Measurements from ENCODE around the gene GAMT. TPM values are rescaled to one million over a fixed set of nuclear protein-coding genes. Genes with fewer than 3 reads are reported as not detected.

GAMT gene
- total RNA-seq, 2 experiments from 2014 or later, result 27.8 to 29.5 TPM

GRCh38 chr19:1416014-1416841, 14.9 kb upstream of the GAMT start:
- TF ChIP-seq, protein P1, sequence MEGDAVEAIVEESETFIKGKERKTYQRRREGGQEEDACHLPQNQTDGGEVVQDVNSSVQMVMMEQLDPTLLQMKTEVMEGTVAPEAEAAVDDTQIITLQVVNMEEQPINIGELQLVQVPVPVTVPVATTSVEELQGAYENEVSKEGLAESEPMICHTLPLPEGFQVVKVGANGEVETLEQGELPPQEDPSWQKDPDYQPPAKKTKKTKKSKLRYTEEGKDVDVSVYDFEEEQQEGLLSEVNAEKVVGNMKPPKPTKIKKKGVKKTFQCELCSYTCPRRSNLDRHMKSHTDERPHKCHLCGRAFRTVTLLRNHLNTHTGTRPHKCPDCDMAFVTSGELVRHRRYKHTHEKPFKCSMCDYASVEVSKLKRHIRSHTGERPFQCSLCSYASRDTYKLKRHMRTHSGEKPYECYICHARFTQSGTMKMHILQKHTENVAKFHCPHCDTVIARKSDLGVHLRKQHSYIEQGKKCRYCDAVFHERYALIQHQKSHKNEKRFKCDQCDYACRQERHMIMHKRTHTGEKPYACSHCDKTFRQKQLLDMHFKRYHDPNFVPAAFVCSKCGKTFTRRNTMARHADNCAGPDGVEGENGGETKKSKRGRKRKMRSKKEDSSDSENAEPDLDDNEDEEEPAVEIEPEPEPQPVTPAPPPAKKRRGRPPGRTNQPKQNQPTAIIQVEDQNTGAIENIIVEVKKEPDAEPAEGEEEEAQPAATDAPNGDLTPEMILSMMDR (IDR thresholded peaks at IDR 0.05), result no peak
- Mint-ChIP-seq H3K9me3 (no peaks in the 10 kb centered on the region), H3K4me3 (no peak overlapping the region), H3K27ac (peak overlapping the region; percentile 72), H3K27me3 (no peaks in the 10 kb centered on the region), H3K36me3 (ENCODE audit: low read depth) (peaks cover 40% of the 10 kb centered on the region), H3K4me1 (ENCODE audit: low read depth) (peaks cover 58% of the 10 kb centered on the region)
- DNase-seq, result no peak
- CTCF ChIA-PET, result interaction anchor here (0.6 to 1.4 kb wide), 2 partner anchors 143 to 172 kb away, joined by 3 to 4 read pairs; no protein-coding TSS in a partner anchor
- intact Hi-C loops (cut with micrococcal nuclease), result no loop called here
- no peak for ATAC-seq
- POLR2A ChIA-PET, result interaction anchor here (0.7 to 1.5 kb wide), 8 partner anchors 13 to 609 kb away, joined by 3 to 6 read pairs (median 3); partner anchors contain the start of gene RPS15

DNA sequence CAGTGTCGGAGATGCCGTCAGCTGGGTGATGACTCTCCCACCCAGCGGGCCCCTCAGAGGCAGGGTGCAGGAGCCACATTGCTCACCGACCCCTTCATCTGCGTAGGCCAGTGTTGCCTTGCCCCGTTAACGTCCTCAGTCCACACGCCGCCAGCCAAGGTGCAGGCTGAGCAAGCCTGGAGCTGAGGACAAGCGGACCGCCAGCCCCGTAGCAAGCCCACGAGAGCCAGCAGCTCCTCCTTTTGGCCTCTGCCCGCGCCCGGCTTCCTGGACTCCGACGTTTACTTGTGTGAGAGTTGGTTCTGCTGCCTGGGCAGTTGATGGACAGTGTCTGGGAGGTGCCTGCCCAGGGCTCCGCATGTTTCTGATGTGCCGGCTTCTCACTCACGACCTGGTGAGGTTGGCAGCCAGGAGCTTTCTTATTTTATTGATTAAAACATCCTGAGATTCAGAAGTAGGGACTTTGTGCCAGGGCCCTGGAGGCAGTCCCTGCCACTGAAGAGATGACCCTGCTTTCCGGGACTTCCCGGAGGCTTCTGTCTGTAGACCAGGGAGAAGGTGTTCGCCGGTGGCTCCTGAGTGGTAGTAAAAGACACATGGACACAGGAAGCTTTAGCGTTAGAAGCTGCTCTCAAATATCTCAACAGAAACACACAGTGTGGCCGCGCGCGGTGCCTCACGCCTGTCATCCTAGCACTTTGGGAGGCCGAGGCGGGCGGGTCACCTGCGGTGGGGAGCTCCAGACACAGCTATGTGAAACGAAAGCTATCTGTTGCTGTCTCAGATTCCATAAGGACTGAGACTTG, 11.9 kb upstream of the GAMT start:
- ChIA-PET CTCF (interaction anchor here (0.7 to 1.2 kb wide), 3 partner anchors 24 to 425 kb away, joined by 3 read pairs; no protein-coding TSS in a partner anchor), POLR2A (interaction anchor here (0.9 to 2.2 kb wide), 11 partner anchors 8 to 53 kb away, joined by 3 to 8 read pairs (median 4); no protein-coding TSS in a partner anchor)
- Mint-ChIP-seq H3K27me3 (no peaks in the 10 kb centered on the region), H3K4me1 (ENCODE audit: low read depth) (peaks cover 81% of the 10 kb centered on the region), H3K4me3 (no peak overlapping the region), H3K27ac (peak overlapping the region; percentile 55), H3K9me3 (no peaks in the 10 kb centered on the region), H3K36me3 (ENCODE audit: low read depth) (peaks cover 42% of the 10 kb centered on the region)
- intact Hi-C loops (cut with micrococcal nuclease), result no loop called here
- no peak for DNase-seq
- ATAC-seq, result no peak
- TF ChIP-seq, protein P1 (IDR thresholded peaks at IDR 0.05), result no peak

- Mint-ChIP-seq H3K27ac (peak overlapping the region; percentile 88), H3K9me3 (no peaks in the 10 kb centered on the region), H3K27me3 (no peaks in the 10 kb centered on the region), H3K4me1 (ENCODE audit: low read depth) (peaks cover 79% of the 10 kb centered on the region), H3K4me3 (no peak overlapping the region), H3K36me3 (ENCODE audit: low read depth) (peaks cover 37% of the 10 kb centered on the region)
- ATAC-seq (no peak), DNase-seq (no peak)
- ChIA-PET CTCF (interaction anchor here (0.7 kb wide), 1 partner anchor 133 kb away, joined by 3 read pairs; no protein-coding TSS in a partner anchor), POLR2A (interaction anchor here (1.2 to 2.2 kb wide), 7 partner anchors 9 to 54 kb away, joined by 3 to 8 read pairs (median 6); no protein-coding TSS in a partner anchor)
- intact Hi-C loops (cut with micrococcal nuclease), result no loop called here
- TF ChIP-seq, protein P1 (IDR thresholded peaks at IDR 0.05), result no peak
Measured at GRCh38 chr19:1412323-1412923, 11.1 kb upstream of the GAMT start.

GRCh38 chr19:1411255-1412191, 10.2 kb upstream of the GAMT start:
- H3K27ac Mint-ChIP-seq, result peak overlapping the region; percentile 94
- intact Hi-C loops (cut with micrococcal nuclease), result no loop called here
- no peaks in the 10 kb centered on the region for H3K9me3 Mint-ChIP-seq
- TF ChIP-seq, protein P1 (IDR thresholded peaks at IDR 0.05), result no peak
- no peak for ATAC-seq
- no peaks in the 10 kb centered on the region for H3K27me3 Mint-ChIP-seq
- H3K4me3 Mint-ChIP-seq, result peak overlapping the region; percentile 95
- ChIA-PET POLR2A (interaction anchor here (1.7 to 2.2 kb wide), 3 partner anchors 10 to 26 kb away, joined by 6 to 10 read pairs (median 8); partner anchors contain the start of gene RPS15), CTCF (no interaction called here)
- peaks cover 34% of the 10 kb centered on the region for H3K36me3 Mint-ChIP-seq (ENCODE audit: low read depth)
- peak; percentile 56 for DNase-seq
- peaks cover 72% of the 10 kb centered on the region for H3K4me1 Mint-ChIP-seq (ENCODE audit: low read depth)

All from activated CD8-positive, alpha-beta T cell treated with anti-CD3 and anti-CD28 coated beads for 36 hours (primary cell).